Measurements from ENCODE around the gene KIF16B. TPM values are rescaled to one million over a fixed set of nuclear protein-coding genes. Genes with fewer than 3 reads are reported as not detected.

Gene KIF16B
- total RNA-seq, 1 donor = 13.4 TPM

GRCh38 chr20:16352751-16353416 is 220.4 kb downstream of the KIF16B start:
- no peak for TF ChIP-seq CTCF (IDR thresholded peaks at IDR 0.05; ENCODE audit: insufficient read depth, low read depth, low read length)
- no peak for DNase-seq (ENCODE audit: low read depth)
- no peak overlapping the region for H3K4me3 ChIP-seq (ENCODE audit: low read depth, low read length)

- TF ChIP-seq CTCF (IDR thresholded peaks at IDR 0.05; ENCODE audit: insufficient read depth, low read depth, low read length) = no peak
- DNase-seq (ENCODE audit: low read depth) = no peak
- H3K4me3 ChIP-seq (ENCODE audit: low read depth, low read length) = no peak overlapping the region
These were observed 220.9 kb downstream of the KIF16B start for GRCh38 chr20:16352321-16352720.

GRCh38 chr20:16351415-16351814 is 221.8 kb downstream of the KIF16B start:
- no peak overlapping the region for H3K4me3 ChIP-seq (ENCODE audit: low read depth, low read length)
- TF ChIP-seq CTCF (IDR thresholded peaks at IDR 0.05; ENCODE audit: insufficient read depth, low read depth, low read length) = no peak
- no peak for DNase-seq (ENCODE audit: low read depth)

GRCh38 chr20:16350465-16350864 is 222.8 kb downstream of the KIF16B start:
- no peak for TF ChIP-seq CTCF (IDR thresholded peaks at IDR 0.05; ENCODE audit: insufficient read depth, low read depth, low read length)
- DNase-seq (ENCODE audit: low read depth) = no peak
- no peak overlapping the region for H3K4me3 ChIP-seq (ENCODE audit: low read depth, low read length)

GRCh38 chr20:16349523-16350260 is 223.6 kb downstream of the KIF16B start:
- TF ChIP-seq CTCF (IDR thresholded peaks at IDR 0.05; ENCODE audit: insufficient read depth, low read depth, low read length) = no peak
- DNase-seq (ENCODE audit: low read depth) = no peak
- H3K4me3 ChIP-seq (ENCODE audit: low read depth, low read length) = no peak overlapping the region

GRCh38 chr20:16346956-16347355 is 226.3 kb downstream of the KIF16B start:
- no peak for TF ChIP-seq CTCF (IDR thresholded peaks at IDR 0.05; ENCODE audit: insufficient read depth, low read depth, low read length)
- DNase-seq (ENCODE audit: low read depth) = no peak
- H3K4me3 ChIP-seq (ENCODE audit: low read depth, low read length) = no peak overlapping the region
